Upper lobe of left lung (tissue), 4 donors: Measurements from ENCODE around the gene TTC33.

Source experiments
- POLR2AphosphoS5 ChIP-seq, 2 donors: sonication (generic); formaldehyde crosslinking; IDR thresholded peaks; one replicate each; pipeline ENCODE4 v1.5.1; 2017; ENCODE audit warnings: antibody characterized with exemption in 2 of 2
- TF ChIP-seq, protein P1 (sequence below), 6 experiments: fragments of 450-650 bp in 4 of 6; fragments of 200-600 bp in 2 of 6; sonication (generic) in 2 of 6; IDR thresholded peaks; one replicate each; pipeline ENCODE4 v1.5.1; 2016 to 2019; ENCODE audit warnings: antibody characterized with exemption in 6 of 6

GRCh38 chr5:40653221-40654022, 102.3 kb downstream of the TTC33 start:
- TF ChIP-seq POLR2AphosphoS5 (IDR thresholded peaks at IDR 0.05): no peak
- TF ChIP-seq, protein P1, sequence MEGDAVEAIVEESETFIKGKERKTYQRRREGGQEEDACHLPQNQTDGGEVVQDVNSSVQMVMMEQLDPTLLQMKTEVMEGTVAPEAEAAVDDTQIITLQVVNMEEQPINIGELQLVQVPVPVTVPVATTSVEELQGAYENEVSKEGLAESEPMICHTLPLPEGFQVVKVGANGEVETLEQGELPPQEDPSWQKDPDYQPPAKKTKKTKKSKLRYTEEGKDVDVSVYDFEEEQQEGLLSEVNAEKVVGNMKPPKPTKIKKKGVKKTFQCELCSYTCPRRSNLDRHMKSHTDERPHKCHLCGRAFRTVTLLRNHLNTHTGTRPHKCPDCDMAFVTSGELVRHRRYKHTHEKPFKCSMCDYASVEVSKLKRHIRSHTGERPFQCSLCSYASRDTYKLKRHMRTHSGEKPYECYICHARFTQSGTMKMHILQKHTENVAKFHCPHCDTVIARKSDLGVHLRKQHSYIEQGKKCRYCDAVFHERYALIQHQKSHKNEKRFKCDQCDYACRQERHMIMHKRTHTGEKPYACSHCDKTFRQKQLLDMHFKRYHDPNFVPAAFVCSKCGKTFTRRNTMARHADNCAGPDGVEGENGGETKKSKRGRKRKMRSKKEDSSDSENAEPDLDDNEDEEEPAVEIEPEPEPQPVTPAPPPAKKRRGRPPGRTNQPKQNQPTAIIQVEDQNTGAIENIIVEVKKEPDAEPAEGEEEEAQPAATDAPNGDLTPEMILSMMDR (IDR thresholded peaks at IDR 0.05): no peak
